ENCODE data around the gene TPM4. TPM values are rescaled to one million over a fixed set of nuclear protein-coding genes. Genes with fewer than 3 reads are reported as not detected.

TPM4 gene
- total RNA-seq, 4 donors from 2014 or later = 21.8 to 62.8 (median 44.1) TPM

DNA sequence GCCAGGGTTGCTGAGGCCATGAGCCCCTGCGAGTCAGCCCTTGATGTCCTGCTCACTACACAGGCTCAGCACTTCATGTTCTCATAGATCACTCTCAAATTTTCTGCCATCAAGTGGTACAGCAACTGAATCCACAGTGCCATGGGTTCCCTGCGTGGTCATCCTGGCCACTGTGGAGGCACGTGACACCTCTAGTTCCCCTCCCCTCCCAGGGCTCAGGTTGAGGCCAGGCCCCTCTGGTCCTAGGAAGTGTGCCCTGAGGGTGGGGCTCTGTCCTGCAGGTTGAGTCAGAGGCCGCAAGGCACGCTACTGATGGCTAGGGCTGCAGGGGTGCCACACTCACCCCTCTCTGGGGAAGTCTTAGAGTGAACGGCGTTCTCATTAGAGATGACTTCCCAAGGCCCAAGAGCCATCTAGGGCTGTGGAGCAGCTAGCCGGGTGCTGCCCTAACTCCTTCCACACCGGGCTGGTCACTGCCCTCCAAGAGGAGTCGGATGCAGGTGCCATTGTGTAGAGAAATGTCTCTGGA lies 39.8 kb upstream of the TPM4 start:
- ATAC-seq = no peak
- Histone ChIP-seq H3K36me3 (no peaks in the 10 kb centered on the region), H3K27me3 (no peaks in the 10 kb centered on the region), H3K4me1 (peaks cover 0 to 4% of the 10 kb centered on the region in 2 donors), H3K27ac (no peak overlapping the region), H3K9me3 (no peaks in the 10 kb centered on the region), H3K4me3 (no peak overlapping the region)
- in situ Hi-C loops (cut with MboI; ENCODE audit: low sequenced_read_pairs in 4 of 4) = loop anchor here in 1 of 4 donors (25.0 kb wide), 1 partner anchor 151 kb away; the partner anchor contains the start of genes AP1M1 and FAM32A
- no peak for DNase-seq
- no peak for TF ChIP-seq POLR2A (IDR thresholded peaks at IDR 0.05)
- TF ChIP-seq, protein P1, sequence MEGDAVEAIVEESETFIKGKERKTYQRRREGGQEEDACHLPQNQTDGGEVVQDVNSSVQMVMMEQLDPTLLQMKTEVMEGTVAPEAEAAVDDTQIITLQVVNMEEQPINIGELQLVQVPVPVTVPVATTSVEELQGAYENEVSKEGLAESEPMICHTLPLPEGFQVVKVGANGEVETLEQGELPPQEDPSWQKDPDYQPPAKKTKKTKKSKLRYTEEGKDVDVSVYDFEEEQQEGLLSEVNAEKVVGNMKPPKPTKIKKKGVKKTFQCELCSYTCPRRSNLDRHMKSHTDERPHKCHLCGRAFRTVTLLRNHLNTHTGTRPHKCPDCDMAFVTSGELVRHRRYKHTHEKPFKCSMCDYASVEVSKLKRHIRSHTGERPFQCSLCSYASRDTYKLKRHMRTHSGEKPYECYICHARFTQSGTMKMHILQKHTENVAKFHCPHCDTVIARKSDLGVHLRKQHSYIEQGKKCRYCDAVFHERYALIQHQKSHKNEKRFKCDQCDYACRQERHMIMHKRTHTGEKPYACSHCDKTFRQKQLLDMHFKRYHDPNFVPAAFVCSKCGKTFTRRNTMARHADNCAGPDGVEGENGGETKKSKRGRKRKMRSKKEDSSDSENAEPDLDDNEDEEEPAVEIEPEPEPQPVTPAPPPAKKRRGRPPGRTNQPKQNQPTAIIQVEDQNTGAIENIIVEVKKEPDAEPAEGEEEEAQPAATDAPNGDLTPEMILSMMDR (IDR thresholded peaks at IDR 0.05 in 4 of 5, conservative IDR thresholded peaks at IDR 0.05 in 1 of 5) = no peak
- intact Hi-C loops (cut with DNase I; ENCODE audit: low total_unique reads) = no loop called here

- TF ChIP-seq POLR2A (IDR thresholded peaks at IDR 0.05) = no peak
- TF ChIP-seq, protein P1 (IDR thresholded peaks at IDR 0.05 in 4 of 5, conservative IDR thresholded peaks at IDR 0.05 in 1 of 5) = no peak
- no peak for ATAC-seq
- H3K4me1 ChIP-seq = peaks cover 0 to 7% of the 10 kb centered on the region in 2 donors
- H3K9me3 ChIP-seq = no peaks in the 10 kb centered on the region
- intact Hi-C loops (cut with DNase I; ENCODE audit: low total_unique reads) (no loop called here), in situ Hi-C loops (cut with MboI; ENCODE audit: low sequenced_read_pairs in 4 of 4) (loop anchor here in 1 of 4 donors (25.0 kb wide), 1 partner anchor 150 kb away; the partner anchor contains the start of genes AP1M1 and FAM32A)
- no peak overlapping the region for H3K27ac ChIP-seq
- no peak for DNase-seq
- H3K4me3 ChIP-seq = no peak overlapping the region
- H3K36me3 ChIP-seq = no peaks in the 10 kb centered on the region
- H3K27me3 ChIP-seq = no peaks in the 10 kb centered on the region
Measured at GRCh38 chr19:16036941-16037340, 39.4 kb upstream of the TPM4 start.

DNA sequence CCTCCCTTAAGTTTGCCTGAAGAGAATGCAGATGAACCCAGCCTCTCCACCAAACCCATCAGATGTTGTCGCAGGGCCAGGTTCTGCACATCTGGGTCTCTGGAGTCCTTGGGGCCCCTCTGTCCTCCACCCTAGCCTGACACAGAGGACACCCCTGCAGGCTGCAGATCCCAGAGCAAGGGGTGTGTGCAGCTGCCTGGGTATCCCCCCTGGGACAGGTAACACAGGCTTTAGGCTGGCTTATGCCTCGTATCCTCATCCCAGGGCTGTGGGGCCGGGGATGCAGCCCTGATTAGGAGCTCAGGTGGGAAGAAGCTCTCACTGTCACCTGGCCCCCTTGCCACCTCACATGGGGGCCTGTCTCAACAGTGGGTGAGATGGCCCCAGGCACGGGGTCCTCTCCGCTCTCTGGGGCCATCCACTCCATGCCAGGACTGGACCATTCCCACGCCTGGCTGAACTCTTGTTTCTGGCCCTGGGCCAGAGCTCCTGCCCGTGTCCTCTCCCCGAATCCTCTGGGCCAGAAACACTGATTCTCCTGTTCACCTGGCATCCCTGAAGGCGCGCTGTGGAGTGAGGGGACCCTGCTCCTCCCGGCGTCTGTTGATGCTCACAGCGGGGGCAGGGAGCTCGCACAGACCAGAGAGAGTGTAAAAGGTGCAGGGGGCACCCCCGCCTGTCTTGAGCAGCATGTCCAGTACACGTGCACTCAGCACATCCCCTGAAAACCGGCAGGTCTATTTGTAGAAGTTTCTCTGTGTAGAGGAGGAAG lies 38.7 kb upstream of the TPM4 start:
- in situ Hi-C loops (cut with MboI; ENCODE audit: low sequenced_read_pairs in 4 of 4) (loop anchor here in 1 of 4 donors (25.0 kb wide), 1 partner anchor 150 kb away; the partner anchor contains the start of genes AP1M1 and FAM32A), intact Hi-C loops (cut with DNase I; ENCODE audit: low total_unique reads) (no loop called here)
- no peaks in the 10 kb centered on the region for H3K36me3 ChIP-seq

DNA sequence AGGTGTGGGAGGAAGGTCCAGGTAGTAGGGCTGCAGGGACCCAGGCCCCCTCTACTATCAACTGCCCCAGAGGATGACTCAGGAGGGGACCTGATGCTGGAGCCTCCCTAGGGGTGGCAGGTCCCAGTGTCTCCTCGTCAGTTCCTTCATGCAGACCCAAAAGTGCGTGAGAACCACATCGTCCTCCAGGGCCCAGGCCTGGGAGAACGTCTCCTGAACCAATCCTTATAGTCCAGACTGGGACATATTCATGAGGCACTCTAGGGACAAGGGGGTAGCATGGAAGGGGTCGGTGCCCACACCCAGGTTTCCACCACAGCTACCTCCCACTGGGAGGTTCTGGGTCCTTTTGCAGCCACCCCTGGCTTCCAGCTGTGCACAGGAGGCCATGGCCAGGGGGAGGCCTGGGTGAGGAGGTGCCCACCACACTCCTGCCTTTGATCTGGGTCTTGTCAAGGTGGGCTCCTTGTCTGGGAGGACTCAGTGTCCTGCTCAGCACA lies 38.0 kb upstream of the TPM4 start:
- ATAC-seq = no peak
- no peak for DNase-seq
- Histone ChIP-seq H3K4me3 (no peak overlapping the region), H3K27me3 (no peaks in the 10 kb centered on the region), H3K4me1 (peaks cover 0 to 7% of the 10 kb centered on the region in 2 donors), H3K9me3 (no peaks in the 10 kb centered on the region), H3K36me3 (no peaks in the 10 kb centered on the region), H3K27ac (no peak overlapping the region)
- intact Hi-C loops (cut with DNase I; ENCODE audit: low total_unique reads) = no loop called here
- in situ Hi-C loops (cut with MboI; ENCODE audit: low sequenced_read_pairs in 4 of 4) = loop anchor here in 1 of 4 donors (25.0 kb wide), 1 partner anchor 149 kb away; the partner anchor contains the start of genes AP1M1 and FAM32A
- TF ChIP-seq POLR2A (IDR thresholded peaks at IDR 0.05) = no peak
- TF ChIP-seq, protein P1 (IDR thresholded peaks at IDR 0.05 in 4 of 5, conservative IDR thresholded peaks at IDR 0.05 in 1 of 5) = no peak

More for the DNA sequence above, 38.7 kb upstream of the TPM4 start:
- no peaks in the 10 kb centered on the region for H3K9me3 ChIP-seq
- no peak for DNase-seq
- no peak overlapping the region for H3K4me3 ChIP-seq
- no peak for ATAC-seq
- TF ChIP-seq, protein P1 (IDR thresholded peaks at IDR 0.05 in 4 of 5, conservative IDR thresholded peaks at IDR 0.05 in 1 of 5) = no peak
- no peak for TF ChIP-seq POLR2A (IDR thresholded peaks at IDR 0.05)
- no peak overlapping the region for H3K27ac ChIP-seq
- peaks cover 0 to 7% of the 10 kb centered on the region in 2 donors for H3K4me1 ChIP-seq
- no peaks in the 10 kb centered on the region for H3K27me3 ChIP-seq
